ENCODE data around the gene PRM2.

DNA sequence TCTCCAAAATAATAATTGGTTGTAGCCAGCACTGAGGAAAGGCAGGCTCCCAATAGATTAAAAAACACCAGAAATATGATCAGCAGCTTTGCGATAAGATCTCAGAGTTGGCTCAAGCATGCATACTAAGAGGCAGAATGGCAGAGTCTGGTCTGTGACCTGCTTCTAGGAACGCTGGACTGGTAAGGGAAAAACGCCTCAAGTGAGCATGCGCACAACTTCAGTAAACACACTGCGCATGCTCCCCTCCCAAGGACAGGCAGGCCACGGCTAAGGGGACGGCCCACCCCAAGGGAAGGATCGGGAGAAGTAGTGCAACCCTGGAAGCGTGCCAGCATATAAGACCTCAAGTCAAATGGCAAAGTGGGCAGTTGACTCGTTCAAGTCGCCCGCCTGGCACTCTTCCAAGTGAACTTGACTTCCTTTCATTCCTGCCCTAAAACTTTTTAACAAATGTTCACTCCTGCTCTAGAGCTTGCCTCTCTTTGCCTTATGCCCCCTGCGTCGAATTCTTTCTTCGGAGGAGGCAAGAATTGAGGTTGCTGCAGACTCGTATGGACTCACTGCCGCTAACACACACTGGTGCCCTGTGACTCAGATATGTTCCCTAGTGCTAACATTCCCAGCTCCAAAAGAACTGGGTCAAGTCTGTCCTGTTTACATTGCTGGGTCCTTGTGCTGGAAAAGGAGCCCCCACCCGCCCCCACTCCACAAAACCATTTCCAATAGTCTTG lies 27.3 kb upstream of the PRM2 start:
- TF ChIP-seq, protein P1, sequence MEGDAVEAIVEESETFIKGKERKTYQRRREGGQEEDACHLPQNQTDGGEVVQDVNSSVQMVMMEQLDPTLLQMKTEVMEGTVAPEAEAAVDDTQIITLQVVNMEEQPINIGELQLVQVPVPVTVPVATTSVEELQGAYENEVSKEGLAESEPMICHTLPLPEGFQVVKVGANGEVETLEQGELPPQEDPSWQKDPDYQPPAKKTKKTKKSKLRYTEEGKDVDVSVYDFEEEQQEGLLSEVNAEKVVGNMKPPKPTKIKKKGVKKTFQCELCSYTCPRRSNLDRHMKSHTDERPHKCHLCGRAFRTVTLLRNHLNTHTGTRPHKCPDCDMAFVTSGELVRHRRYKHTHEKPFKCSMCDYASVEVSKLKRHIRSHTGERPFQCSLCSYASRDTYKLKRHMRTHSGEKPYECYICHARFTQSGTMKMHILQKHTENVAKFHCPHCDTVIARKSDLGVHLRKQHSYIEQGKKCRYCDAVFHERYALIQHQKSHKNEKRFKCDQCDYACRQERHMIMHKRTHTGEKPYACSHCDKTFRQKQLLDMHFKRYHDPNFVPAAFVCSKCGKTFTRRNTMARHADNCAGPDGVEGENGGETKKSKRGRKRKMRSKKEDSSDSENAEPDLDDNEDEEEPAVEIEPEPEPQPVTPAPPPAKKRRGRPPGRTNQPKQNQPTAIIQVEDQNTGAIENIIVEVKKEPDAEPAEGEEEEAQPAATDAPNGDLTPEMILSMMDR (IDR thresholded peaks at IDR 0.05; ENCODE audit: insufficient read depth, low read length) = no peak
- TF ChIP-seq POLR2AphosphoS5 (IDR thresholded peaks at IDR 0.05; ENCODE audit: low read depth) (no peak), GABPA (IDR thresholded peaks at IDR 0.05; ENCODE audit: low read depth) (no peak), REST (IDR thresholded peaks at IDR 0.05; ENCODE audit: insufficient replicate concordance, low read depth) (no peak), SPI1 (IDR thresholded peaks at IDR 0.05; ENCODE audit: borderline replicate concordance, low read depth) (no peak)

Measured in HL-60 (cell line).